HL-60 (cell line): Measurements from ENCODE around the gene UBC.

Source experiments
- DNase-seq, 2 experiments: peaks; one replicate each; pipeline ENCODE4 v3.0.0-alpha.2; 2010 to 2020; ENCODE audit warnings: low read depth in 1 of 2, low spot score in 1 of 2
- H3K27ac ChIP-seq: fragments of 250-450 bp; sonication (Bioruptor Pico); replicated peaks from 2 replicates; pipeline ENCODE4 v1.5.1; 2020; ENCODE audit warnings: mild to moderate bottlenecking, moderate library complexity
- H3K27me3 ChIP-seq: fragments of 250-450 bp; sonication (Bioruptor Pico); 2 replicates; pipeline ENCODE4 v1.5.1; 2021; ENCODE audit warnings: mild to moderate bottlenecking, moderate library complexity; ENCODE audit not compliant: insufficient read depth, poor library complexity, severe bottlenecking
- H3K4me3 ChIP-seq: replicated peaks from 2 replicates; pipeline ENCODE4 v1.5.1; 2011; ENCODE audit warnings: mild to moderate bottlenecking, control low read depth, low read length; ENCODE audit not compliant: insufficient read depth
- CTCF ChIP-seq: IDR thresholded peaks from one replicate; pipeline ENCODE4 v1.5.1; 2011; ENCODE audit warnings: low read length, control low read depth, inconsistent platforms; ENCODE audit not compliant: insufficient read depth
- GABPA ChIP-seq: IDR thresholded peaks from 2 replicates; pipeline ENCODE4 v1.6.1; 2012; ENCODE audit warnings: low read depth
- POLR2AphosphoS5 ChIP-seq: IDR thresholded peaks from 2 replicates; pipeline ENCODE4 v1.6.1; 2012; ENCODE audit warnings: low read depth
- REST ChIP-seq: IDR thresholded peaks from 2 replicates; pipeline ENCODE4 v1.6.1; 2012; ENCODE audit warnings: low read depth; ENCODE audit not compliant: insufficient replicate concordance
- SPI1 ChIP-seq: IDR thresholded peaks from 2 replicates; pipeline ENCODE4 v1.6.1; 2012; ENCODE audit warnings: low read depth, mild to moderate bottlenecking, borderline replicate concordance

UBC gene

GRCh38 chr12:124939421-124940142, 25.1 kb upstream of the UBC start:
- no peak for TF ChIP-seq CTCF
- peak; percentile 18; the same call in 1 of the 2 replicates for TF ChIP-seq GABPA
- peak; percentile 13 for TF ChIP-seq REST
- TF ChIP-seq POLR2AphosphoS5: peak; percentile 46; the same call in 1 of the 2 replicates
- TF ChIP-seq SPI1: peak; percentile 64; the same call in 1 of the 2 replicates
- peak overlapping the region; percentile 78 for H3K27ac ChIP-seq
- DNase-seq: peak; percentile 86 to 92
- no peaks in the 10 kb centered on the region for H3K27me3 ChIP-seq
- peak overlapping the region; percentile 47 for H3K4me3 ChIP-seq

- DNase-seq: peak in 1 of 2 experiments; percentile 79
- TF ChIP-seq GABPA (no peak), SPI1 (no peak), CTCF (no peak), POLR2AphosphoS5 (no peak), REST (no peak)
- H3K27ac ChIP-seq: peak overlapping the region; percentile 78
Observed at GRCh38 chr12:124939079-124939420, 24.6 kb upstream of the UBC start.

GRCh38 chr12:124938587-124938986, 24.1 kb upstream of the UBC start:
- Histone ChIP-seq H3K4me3 (peak overlapping the region; percentile 47), H3K27ac (peak overlapping the region; percentile 78), H3K27me3 (no peaks in the 10 kb centered on the region)
- DNase-seq: no peak
- no peak for TF ChIP-seq REST
- no peak for TF ChIP-seq GABPA
- no peak for TF ChIP-seq POLR2AphosphoS5
- TF ChIP-seq CTCF: no peak

More at GRCh38 chr12:124939079-124939420, 24.6 kb upstream of the UBC start:
- Histone ChIP-seq H3K27me3 (no peaks in the 10 kb centered on the region), H3K4me3 (peak overlapping the region; percentile 47)
